Measurements from ENCODE around the gene MAPKBP1.

MAPKBP1 gene

GRCh38 chr15:41806291-41807181, 32.3 kb downstream of the MAPKBP1 start:
- DNase-seq = no peak

GRCh38 chr15:41809121-41809520, 34.8 kb downstream of the MAPKBP1 start:
- DNase-seq = no peak

- peak in 3 of 4 experiments; percentile 30 to 37 (median 34) for DNase-seq
Observed at GRCh38 chr15:41809526-41810220, 35.4 kb downstream of the MAPKBP1 start.

GRCh38 chr15:41810651-41811431, 36.6 kb downstream of the MAPKBP1 start:
- no peak for DNase-seq

- peak; percentile 86 to 93 (median 90) for DNase-seq
Observed at GRCh38 chr15:41811432-41812195, 37.3 kb downstream of the MAPKBP1 start.

GRCh38 chr15:41812820-41813375, 38.6 kb downstream of the MAPKBP1 start:
- DNase-seq = no peak

- DNase-seq = no peak
Observed at GRCh38 chr15:41813426-41813825, 39.1 kb downstream of the MAPKBP1 start.

GRCh38 chr15:41814534-41814933, 40.2 kb downstream of the MAPKBP1 start:
- DNase-seq = no peak

GRCh38 chr15:41816788-41817187, 42.5 kb downstream of the MAPKBP1 start:
- no peak for DNase-seq

- DNase-seq = no peak
Observed at GRCh38 chr15:41817327-41817726, 43.0 kb downstream of the MAPKBP1 start.

GRCh38 chr15:41817781-41818180, 43.5 kb downstream of the MAPKBP1 start:
- DNase-seq = no peak

GRCh38 chr15:41819455-41820050, 45.3 kb downstream of the MAPKBP1 start:
- DNase-seq = no peak

- DNase-seq = no peak
Observed at GRCh38 chr15:41820791-41821423, 46.6 kb downstream of the MAPKBP1 start.

GRCh38 chr15:41821831-41822230, 47.5 kb downstream of the MAPKBP1 start:
- DNase-seq = no peak

- DNase-seq = no peak
Observed at GRCh38 chr15:41822471-41822870, 48.2 kb downstream of the MAPKBP1 start.

- no peak for DNase-seq
Observed at GRCh38 chr15:41822957-41823356, 48.7 kb downstream of the MAPKBP1 start.

GRCh38 chr15:41823502-41823901, 49.2 kb downstream of the MAPKBP1 start:
- DNase-seq = no peak

- DNase-seq = no peak
Observed at GRCh38 chr15:41824062-41824745, 49.9 kb downstream of the MAPKBP1 start.

GRCh38 chr15:41825145-41825544, 50.9 kb downstream of the MAPKBP1 start:
- DNase-seq = no peak
